HG02938 (cell line): ENCODE data around the gene MOB2.

ENCODE experiments used
- ATAC-seq: cut with Tn5 transposase; IDR thresholded peaks from one replicate; pipeline ENCODE4 v1.9.1; 2021; ENCODE audit warnings: mild to moderate bottlenecking, moderate library complexity; ENCODE audit not compliant: unreplicated experiment

Gene MOB2

DNA sequence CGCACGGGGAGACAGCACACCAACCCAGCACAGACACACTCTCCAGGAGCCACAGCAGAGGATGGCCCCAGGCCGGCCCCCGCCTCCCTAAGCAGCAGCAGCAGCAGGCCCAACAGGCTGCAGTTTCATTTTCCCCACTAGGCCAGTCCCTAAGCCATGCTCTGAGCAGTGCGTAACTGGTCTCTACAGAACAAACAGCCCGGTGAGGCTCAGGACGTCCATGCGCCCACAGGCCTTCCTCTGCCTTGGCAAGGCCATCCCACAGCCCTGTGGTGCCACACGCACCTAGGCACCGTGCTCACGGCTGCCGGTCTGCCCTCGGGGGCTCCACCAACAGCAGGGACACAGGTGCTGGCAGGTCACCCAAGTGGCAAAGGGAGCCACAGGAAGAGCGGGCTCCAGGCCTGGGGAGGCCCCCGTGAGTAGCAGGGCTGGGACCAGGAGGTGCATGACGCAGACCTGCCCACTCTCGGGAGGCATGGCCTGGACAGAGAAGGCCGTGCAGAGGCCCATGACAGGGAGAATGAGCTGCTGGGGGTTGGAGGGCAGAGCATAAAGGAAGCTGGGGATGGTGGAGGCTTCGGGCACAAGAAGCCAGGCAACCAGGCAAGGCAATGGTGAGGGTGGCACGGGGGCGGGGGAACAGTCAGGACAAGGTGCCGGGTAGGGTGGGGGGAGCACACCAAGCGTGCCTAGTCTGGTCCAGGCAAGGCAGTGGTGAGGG is 1.4 kb upstream of the MOB2 start:
- ATAC-seq = no peak

GRCh38 chr11:1487091-1487850 is 692 bp upstream of the MOB2 start:
- ATAC-seq = no peak

DNA sequence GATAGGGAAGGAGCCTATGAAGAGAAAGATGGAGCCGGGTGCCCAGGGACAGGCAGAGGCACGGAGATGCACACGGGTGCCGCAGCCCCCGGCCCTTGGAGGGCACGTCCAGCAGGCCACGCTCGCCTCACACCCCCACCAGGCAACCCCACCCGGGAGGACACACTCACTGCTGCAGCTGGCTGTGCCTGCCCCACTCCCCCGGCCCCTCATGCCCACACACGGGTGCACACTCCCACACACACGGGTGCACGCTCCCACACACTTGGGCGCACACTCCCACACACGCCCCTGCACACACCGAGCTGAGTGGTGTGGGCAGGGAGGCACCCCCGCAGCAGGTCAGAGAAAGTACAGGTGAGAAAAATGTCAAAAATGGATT is 1.1 kb downstream of the MOB2 start:
- no peak for ATAC-seq

DNA sequence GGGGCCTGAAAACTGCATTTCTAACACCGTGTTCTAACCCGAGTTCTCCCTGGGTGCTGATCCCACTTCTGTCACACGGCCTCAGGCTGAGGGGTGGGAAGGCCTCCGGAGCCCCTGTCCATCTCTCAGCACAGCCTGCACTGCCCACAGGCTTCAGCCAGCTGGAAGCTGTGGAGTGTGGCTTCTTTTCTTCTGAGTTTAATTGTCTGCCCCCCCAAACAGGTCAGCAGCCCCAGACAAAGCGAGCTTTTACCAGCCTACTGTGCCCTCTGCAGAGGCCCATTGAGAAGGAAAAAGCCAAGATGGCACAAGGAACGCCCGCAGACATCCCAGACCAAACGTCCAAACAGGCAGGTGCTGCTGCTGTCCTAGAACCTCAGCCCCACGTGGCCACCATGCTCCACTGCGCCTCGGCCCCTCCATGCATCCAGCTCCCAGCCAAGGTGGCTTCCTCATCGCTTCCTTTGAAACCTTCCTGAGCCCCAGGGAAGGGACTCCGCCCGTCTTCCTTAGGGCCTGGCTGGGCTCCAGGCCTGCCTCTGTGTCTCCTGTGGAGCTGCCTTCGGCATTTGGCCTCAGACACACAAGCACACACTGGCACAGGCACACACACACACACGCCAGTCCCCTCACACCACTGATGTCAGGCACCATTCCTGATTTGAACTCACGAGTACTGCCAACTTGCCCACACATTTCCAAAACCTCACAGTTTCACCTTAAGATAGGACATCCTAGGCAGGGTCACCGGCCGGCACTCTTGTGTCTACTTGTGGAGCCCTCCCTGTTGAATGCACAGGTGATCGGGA is 1.7 kb downstream of the MOB2 start:
- ATAC-seq = no peak

DNA sequence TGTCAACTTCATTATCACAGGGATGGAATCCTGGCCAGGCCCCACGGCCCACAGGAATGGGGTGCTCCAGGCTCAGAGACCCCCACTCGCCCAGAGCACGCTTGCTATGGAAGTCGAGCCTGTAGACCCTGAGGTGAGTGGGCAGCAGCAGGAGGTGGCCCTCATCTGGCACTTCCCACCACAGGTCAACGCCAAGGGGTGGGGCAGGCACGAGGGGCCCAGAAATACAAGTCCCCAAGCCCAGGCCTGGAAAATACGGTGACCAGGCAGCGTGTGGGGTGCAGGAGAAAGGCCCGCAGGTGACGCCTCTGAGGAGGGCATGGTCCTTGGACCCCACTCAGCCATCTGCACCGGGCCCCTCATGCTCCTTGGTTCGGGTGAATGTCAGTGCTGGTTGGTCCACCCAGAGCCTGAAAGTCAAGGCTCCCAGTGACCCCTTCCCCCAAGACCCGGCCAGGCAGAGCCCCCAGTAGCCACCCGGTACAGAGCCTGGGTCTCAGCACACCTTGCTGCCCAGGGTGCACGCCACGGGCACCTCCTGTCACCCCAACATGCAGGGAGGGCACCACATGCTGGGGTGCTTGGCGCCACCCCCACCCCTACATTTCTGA is 2.4 kb downstream of the MOB2 start:
- ATAC-seq = no peak

GRCh38 chr11:1483445-1483961 is 3.1 kb downstream of the MOB2 start:
- no peak for ATAC-seq

- no peak for ATAC-seq
Measured at GRCh38 chr11:1482581-1483444, 3.8 kb downstream of the MOB2 start.

DNA sequence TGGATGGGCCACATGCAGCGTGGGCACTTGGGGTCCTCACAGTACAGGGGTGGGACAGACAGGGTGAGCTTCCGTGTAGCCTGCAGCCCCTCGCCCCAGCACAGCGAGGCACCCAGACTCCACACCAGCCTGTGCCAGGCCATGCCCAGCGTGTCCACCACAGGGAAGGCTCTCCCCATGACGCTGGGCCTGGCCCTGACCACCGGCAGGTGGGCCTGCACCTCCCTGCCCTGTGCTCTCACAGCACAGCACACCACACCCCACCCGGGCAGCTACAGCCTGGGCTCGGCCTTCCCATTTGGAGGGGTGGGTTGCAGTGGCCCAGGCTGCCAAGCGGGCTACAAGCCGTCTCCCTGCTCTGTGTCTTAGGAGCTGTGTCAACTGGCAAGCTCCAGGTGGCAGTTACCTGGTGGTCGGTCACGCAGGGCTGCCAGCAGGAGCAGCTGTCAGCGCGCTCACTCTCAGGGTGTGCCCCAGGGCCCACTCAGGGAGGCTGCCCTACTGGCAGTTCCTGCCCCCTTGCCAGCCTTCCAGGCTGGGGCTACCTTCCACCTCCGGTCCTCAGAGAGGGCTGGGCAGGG is 4.6 kb downstream of the MOB2 start:
- ATAC-seq = no peak

DNA sequence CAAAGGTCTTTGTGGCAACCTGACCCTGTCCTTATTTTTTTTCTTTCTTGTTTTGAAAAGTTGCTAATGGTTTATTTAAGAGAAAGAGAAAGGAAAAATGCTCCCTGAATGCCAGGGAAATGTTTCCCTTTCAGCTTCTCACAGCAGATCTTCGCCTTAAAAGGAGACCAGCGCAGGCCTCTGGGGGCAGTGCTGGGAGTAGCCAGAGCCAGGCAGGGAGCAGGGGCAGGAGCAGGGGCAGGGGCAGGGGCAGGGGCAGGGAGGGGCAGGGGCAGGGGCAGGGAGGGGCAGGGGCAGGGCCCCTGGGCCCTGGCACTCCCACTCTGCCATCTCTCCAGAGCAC is 5.1 kb downstream of the MOB2 start:
- ATAC-seq = no peak

- ATAC-seq = no peak
Measured at GRCh38 chr11:1480555-1481482, 5.8 kb downstream of the MOB2 start.

DNA sequence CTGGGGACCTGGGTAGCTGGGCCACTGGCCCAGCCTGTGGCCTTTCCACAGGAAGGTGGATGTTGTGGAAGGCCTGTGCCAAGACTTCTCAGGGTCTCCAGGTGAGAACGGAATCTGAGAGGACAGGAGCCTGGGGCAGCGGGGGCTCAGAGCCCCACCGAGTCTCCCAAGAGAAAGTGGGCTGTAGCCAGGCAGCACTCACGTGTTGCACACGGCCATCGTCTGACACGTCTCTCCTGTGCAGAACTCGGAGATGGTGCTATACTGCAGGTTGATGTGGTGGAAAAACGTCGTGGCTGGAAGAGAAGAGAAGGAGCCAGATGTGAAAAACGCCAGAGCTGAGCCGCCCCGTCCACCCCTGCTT is 6.4 kb downstream of the MOB2 start:
- ATAC-seq = no peak

DNA sequence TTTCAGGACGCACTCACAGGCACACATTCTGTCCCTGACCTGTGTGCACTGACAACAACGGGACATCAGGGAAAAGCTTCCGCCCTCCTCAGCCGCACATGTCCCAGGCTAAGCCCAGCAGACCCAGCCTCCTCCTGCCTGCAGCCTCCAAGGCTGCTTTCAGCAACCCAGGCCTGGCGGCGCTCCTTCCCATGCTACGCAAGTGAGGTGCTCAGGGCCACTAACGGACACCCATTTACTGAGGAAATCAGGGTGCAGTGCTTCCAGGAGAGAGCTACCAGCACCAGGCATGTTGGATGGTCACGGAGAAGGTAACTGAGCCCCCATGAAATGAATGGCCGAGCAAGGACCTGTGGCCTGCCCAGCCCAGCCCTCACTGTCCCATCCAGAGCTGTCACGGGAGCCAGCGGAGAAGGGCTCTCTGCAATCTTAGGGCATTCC is 6.9 kb downstream of the MOB2 start:
- no peak for ATAC-seq

DNA sequence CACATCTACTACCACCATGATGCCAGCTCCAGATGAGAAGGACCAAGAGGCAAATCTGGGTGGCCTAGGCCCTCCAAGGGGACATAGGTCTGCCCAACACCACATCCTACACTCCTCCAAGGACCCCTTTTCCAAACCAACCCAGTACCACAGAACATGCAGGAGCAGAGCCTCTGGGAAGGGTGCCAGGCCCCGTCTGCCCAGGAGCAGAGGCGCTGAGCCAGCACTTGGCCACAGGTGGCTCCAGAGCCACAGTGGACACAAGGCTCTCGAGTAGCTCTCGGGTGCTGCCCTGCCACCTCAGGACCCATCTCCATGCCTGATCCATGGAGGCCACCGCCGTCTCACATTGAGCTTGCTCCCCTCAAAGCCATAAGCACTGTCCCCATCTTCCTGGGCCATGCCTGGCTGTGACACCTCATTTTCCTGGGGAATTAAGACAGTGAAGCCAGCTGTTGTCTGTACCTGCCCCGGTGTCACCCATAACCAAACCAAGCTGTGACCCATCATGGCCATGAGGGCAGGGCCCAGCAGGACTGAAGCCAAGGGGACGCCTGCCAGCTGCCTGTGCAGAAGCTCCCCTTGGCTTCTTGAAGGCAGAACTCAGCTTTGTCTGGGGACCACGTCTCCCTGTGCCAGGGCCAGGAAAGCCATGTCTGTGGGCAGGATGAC is 7.4 kb downstream of the MOB2 start:
- no peak for ATAC-seq

DNA sequence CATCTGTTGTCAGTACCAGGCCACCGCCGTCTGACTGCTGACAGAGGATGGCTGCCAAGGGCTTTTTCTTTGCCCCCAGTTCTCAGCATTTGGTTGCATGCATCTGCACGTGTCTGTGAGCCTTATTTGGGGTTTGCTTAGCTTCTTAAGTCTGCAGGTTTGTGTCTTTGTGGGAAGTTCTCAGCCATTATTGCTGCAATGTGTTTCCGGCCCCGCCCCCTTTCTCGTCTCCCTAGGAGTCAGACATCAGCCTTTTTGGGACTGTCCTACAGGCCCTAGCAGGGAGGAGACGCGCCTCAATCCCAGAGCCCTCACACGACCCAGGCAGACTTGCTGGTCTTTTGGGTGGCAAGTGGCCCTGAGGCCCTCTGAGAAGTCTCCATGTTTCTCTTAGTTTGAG is 8.0 kb downstream of the MOB2 start:
- ATAC-seq = no peak

- no peak for ATAC-seq
Measured at GRCh38 chr11:1478011-1478410, 8.6 kb downstream of the MOB2 start.

- ATAC-seq = no peak
Measured at GRCh38 chr11:1476940-1477736, 9.4 kb downstream of the MOB2 start.

GRCh38 chr11:1475841-1476240 is 10.7 kb downstream of the MOB2 start:
- ATAC-seq = no peak

- no peak for ATAC-seq
Measured at GRCh38 chr11:1473786-1474185, 12.8 kb downstream of the MOB2 start.
